Activated gamma-delta T cell treated with Interleukin-2 at 50 U/mL for 16 hours (primary cell): ENCODE data around the gene FAM193A.
"Not testable (repeated sequence)": the region's sequence is repeated elsewhere in the genome, so short reads cannot be mapped to it uniquely, and the experiment has no call there.

Source experiments
- DNase-seq: peaks from one replicate; pipeline ENCODE4 v3.0.0-alpha.2; 2020

FAM193A gene

GRCh38 chr4:2652415-2653160, 116.1 kb downstream of the FAM193A start:
- DNase-seq, result no peak

DNA sequence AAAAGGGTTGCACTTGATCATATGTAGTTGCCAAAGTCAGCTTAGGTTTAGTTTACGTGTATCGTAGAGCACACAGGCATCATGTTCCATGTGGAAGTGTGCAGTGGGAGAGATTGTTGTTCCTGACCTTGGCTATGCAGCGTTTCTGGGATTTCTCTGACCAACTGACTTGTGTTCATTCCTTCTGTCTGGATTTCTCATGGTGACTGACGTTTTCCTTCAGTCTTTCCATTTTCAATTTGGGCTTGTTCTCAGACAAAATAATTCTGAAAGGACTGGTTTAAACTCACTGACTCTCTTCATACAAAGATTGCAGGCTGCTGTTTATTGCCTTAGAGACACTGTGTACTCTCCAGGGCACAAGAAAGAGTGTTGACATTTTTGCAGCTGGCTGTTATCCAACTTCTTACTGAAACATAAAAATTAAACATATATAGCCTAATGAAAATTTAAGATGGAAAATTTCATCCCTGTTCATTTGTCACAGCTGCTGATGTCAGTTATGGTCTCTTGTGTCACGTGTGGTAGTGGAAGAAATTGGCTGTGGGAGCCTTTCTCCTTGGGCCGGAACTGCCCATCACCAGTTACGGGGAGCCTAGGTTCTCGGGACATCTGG, 124.3 kb downstream of the FAM193A start:
- DNase-seq, result no peak

DNA sequence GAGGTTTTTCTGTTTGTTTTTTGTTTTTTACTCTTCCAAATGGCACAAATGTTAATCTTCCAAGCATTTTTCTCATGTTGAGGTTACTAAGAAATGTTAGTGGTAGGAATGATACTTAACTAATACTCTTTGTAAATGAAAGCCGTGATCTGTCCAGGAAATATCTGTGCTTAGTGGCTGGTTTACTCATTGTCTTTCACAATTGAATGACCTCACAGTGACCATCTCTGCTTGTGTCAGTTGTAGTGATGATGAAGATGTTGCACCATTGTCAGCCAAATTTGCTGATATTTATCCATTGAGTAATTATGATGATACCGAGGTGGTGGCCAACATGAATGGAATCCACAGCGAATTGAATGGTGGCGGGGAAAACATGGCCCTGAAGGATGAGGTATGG, 126.2 kb downstream of the FAM193A start:
- DNase-seq, result no peak

DNA sequence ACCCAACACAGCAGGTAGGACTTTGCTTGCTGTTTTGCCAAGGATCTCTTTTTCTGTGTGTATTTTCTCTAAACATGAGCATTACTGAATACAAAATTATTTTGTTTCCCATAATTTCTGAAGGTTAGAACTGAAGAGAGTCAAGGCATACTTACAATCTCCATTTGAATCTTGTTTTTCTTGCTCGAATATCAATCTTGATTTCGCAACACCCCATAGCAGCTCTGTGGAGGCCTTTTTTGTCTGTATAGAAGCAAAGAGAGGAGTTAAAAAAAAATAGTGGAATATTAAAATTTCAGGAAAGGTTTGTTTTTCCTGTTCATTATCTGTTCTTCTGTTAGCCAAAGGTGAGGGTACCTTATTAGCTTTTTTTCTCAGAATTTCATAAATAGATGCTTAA, 126.8 kb downstream of the FAM193A start:
- DNase-seq, result no peak

- no peak for DNase-seq
These were observed 130.3 kb downstream of the FAM193A start for GRCh38 chr4:2666722-2667247.

GRCh38 chr4:2667428-2667827, 131.0 kb downstream of the FAM193A start:
- no peak for DNase-seq

DNA sequence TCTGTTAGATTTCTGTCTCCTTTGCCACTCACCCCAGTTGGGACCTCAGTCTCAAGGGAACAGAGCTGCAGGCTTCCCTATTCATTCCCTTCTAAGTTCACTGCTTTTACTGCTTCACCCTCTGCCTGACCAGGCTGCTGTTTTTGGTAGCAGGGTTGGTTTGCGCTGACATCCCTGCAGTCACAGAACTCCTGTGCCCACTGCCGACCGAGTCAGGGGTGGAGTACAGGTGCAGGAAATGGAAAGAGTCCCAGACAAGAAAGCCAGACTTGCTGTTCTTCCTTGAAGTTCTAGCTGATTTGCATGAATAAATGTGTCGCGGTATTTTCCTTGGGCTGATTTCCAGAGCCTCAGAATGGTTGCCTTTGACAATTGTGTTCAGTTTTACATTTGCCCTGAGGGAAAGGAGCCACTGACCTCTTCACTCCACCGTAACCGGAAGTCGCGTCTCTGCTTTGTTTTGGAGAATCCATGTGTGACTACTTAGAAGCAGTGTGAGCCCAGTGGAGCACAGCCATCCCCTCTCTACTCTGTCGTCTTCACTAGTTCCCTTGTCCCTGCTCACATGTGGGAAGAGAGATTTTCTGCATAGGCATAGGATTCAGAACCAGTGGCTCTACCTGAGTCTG, 134.9 kb downstream of the FAM193A start:
- no peak for DNase-seq

DNA sequence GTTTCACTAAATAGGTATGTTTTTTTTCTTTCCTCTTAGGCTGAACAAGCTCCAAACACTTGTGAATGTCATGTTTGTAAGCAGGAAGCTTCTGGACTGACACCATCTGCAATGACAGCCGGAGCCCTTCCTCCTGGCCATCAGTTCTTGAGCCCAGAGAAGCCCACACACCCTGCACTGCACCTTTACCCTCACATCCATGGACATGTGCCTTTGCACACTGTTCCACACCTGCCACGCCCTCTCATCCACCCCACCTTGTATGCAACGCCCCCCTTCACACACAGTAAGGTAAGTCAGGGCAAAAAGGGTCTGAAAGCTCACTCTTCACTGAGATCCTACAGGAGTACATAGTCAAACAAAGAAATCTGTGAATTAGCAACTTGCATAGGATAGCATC, 135.6 kb downstream of the FAM193A start:
- no peak for DNase-seq

GRCh38 chr4:2672700-2673099, 136.3 kb downstream of the FAM193A start:
- no peak for DNase-seq

- DNase-seq, result no peak
These were observed 136.7 kb downstream of the FAM193A start for GRCh38 chr4:2673157-2673556.

DNA sequence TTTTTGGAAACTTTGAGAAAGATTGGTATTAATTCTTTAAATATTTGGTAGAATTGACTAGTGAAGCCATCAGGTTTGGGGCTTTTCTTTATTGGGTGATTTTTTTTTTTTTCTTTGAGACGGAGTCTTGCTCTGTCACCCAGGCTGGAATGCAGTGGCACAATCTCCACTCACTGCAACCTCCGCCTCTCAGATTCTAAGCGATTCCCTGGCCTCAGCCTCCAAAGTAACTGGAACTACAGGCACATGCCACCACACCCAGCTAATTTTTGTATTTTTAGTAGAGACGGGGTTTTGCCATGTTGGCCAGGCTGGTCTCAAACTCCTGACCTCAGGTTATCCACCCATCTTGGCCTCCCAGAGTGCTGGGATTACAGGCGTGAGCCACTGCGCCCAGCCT, 143.3 kb downstream of the FAM193A start:
- DNase-seq, result not testable (repeated sequence)

DNA sequence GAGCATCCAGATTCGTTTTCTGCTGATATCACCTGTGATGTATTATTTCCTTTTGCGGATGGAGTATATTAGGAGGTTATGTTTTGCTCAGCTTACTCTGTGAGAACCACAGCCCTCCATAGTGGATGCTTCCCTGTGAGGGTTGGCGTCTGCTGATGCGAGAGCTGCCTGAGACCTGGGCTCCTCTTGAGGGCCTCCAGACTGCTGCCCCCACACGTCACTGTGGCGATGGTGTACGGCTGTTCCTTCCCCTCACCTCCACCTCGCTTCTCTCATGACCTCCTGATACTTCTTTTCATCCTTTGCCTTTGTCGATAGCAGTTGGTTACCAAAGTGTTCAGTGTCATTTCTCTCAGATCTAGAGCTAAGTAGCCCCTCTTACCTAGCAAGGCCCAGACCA, 148.0 kb downstream of the FAM193A start:
- DNase-seq, result no peak

- DNase-seq, result no peak
These were observed 149.1 kb downstream of the FAM193A start for GRCh38 chr4:2685541-2685940.

DNA sequence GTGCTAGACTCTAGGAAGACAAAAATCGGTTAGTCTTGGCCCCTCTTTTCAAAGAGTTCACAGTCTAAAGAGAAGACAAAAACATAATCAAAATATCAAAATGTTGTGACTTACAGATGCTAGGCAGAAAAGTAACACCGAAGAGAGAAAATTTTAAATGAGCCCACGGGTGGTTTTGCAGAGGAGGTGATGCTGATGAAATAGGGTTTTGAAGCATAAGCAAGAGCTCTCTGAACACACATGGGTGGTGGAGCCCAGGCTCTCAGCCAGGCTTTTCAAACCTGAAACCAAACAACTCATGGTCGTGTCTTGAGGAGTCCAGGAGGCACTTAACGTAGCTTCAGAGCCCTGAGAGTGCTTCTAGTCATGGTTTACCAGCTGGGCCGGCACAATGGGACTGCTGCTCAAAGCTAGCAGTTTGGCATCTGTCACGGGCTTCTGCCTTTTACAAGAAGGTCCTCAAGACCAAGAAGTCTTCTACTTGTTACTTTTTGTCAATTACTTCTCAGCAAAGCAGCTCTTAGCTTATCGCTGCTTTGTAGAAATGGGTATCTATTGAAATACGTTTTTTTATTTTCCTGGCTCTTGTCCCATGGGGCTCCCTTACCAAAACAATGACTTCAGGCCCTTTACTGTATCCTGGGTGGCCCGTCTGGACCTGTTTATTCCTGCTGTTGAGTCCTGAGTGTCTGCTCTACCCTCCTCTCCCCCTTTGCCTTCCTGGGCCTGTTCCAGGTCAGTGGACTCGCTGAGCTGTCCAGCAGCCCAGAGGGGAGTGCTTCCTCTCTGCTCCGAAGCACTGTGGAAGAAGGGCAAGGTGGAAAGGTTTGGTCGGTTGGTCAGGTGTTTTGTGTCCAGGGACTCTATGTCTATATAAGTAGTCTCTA, 150.2 kb downstream of the FAM193A start:
- no peak for DNase-seq

GRCh38 chr4:2688281-2688680, 151.8 kb downstream of the FAM193A start:
- no peak for DNase-seq

- DNase-seq, result no peak
These were observed 152.2 kb downstream of the FAM193A start for GRCh38 chr4:2688697-2689096.

DNA sequence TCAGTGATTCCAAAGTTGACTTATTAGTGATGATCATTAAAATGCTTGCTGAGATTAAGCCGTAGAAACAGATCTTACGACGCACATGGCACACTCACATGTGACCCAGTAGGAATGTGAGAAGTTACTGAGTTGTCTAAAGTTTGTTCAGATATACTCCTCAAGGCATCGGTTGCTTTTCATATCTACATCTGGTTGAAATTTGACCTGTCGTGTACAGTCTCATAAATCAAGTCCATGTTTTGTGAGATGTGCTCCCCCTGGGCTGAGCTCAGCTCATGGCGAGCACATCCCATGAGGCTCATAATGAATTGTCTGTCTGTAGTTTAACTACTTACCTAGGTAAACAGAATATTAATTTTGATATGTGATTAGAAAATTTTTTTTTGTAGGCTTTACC, 152.7 kb downstream of the FAM193A start:
- no peak for DNase-seq

DNA sequence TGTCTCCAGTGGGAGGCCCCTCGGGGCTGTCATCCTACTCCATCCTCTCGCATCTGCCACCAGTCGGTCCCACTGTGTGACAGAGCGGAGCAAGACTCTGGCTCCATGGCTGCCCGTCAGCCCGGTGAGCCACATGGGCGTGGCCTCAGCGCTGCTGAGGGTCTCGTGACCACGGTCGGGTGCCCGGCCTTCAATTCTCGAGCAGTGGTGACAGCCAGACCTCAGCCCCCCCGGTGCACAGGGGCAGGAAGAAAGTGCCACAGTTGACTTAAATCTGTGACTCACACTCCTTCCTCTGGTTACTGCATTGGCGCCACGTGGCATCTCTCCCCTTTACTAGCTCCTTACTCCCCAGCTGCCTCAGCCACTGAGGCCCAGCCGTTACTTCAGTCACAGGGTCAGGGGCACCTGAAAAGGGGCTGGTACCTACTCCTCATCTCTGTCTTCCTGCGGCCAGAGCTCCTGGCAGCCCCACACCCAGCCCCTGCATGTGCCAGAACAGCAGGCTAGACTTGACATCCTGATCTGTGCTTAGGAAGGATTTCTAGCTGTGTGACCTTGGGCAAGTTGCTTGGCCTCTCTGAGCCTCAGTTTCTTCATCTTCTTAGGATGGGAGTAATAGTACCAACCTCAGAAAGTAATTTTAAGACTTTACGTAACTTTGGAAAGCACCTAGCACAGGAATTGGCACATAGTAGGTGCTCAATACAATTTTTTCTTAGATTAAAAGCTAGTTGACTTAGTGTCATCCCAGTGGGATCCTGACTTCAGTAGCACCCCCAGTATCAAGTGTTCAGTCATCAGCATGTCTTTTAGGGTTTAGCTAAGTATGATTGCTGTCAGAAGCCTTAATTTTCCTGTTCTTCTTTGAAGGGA, 153.6 kb downstream of the FAM193A start:
- DNase-seq, result peak; percentile 62

GRCh38 chr4:2691313-2691712, 154.9 kb downstream of the FAM193A start:
- no peak for DNase-seq

- DNase-seq, result no peak
These were observed 155.5 kb downstream of the FAM193A start for GRCh38 chr4:2691952-2692435.

- DNase-seq, result no peak
These were observed 158.2 kb downstream of the FAM193A start for GRCh38 chr4:2694691-2695090.
